ENCODE results near the gene NRXN3.

- TF ChIP-seq CTCF (IDR thresholded peaks at IDR 0.05; ENCODE audit: poor library complexity) (no peak), EZH2 (IDR thresholded peaks at IDR 0.05; ENCODE audit: borderline replicate concordance) (no peak)
Measured at GRCh38 chr14:78788467-78789360, 618.5 kb downstream of the NRXN3 start.
